Measurements from ENCODE around the gene ODF2.

Gene ODF2

DNA sequence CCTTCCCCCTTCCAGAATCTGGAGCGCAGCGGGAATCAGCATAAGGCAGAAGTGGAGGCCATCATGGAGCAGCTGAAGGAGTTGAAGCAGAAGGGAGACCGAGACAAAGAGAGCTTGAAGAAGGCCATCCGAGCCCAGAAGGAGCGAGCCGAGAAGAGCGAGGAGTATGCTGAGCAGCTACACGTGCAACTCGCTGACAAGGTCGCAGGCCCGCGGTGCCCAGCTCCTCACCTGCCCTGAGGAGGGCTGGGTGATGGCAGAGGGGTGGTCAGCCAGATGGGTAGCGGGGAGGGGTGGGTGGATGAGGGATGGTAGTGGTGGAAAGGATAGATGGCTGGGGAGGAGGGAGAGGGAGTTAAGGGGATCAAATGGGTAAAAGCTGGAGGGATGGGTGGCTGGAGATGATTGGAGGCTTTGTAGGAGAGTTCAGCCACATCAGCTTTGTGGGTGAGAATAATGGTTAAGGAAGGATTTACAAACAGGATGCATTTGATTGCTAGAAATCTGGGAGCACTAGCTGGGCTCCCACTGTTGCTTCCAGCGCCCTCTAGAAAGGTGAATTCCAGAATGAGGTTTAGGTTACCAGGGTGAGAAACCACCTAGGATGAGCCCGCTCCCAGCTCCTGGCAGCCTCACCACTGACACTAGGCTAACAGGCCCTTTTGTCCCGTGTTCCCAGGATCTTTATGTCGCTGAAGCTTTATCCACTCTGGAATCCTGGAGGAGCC is 29.0 kb downstream of the ODF2 start:
- TF ChIP-seq, protein P1, sequence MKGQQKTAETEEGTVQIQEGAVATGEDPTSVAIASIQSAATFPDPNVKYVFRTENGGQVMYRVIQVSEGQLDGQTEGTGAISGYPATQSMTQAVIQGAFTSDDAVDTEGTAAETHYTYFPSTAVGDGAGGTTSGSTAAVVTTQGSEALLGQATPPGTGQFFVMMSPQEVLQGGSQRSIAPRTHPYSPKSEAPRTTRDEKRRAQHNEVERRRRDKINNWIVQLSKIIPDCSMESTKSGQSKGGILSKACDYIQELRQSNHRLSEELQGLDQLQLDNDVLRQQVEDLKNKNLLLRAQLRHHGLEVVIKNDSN (IDR thresholded peaks at IDR 0.05): no peak
- TF ChIP-seq EP300 (IDR thresholded peaks at IDR 0.05; ENCODE audit: borderline replicate concordance) (no peak), RAD21 (IDR thresholded peaks at IDR 0.05; ENCODE audit: low read depth) (no peak)

DNA sequence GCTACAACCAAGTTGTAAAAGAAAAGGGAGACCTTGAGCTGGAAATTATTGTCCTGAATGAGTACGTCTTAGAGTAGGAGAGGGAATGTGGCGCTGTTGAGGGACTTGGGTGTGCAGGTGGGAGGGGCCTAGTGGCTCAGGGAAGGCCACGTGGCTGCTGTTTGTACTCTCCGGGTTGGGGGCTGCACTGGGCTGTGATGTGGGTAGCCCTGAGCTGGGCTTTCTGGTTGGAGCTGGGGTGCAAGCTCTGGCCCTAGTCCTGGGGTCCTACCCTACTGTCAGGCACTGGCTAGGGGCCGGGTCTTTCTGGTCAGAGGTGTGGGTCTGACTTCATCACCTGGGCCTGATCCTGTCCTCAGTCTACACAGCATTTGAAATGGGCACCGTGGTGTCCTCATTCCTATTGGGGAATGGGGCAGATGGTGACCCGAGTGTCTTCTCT is 29.6 kb downstream of the ODF2 start:
- TF ChIP-seq EGR1 (IDR thresholded peaks at IDR 0.05): no peak
- no peak for TF ChIP-seq RAD21 (IDR thresholded peaks at IDR 0.05; ENCODE audit: low read depth)
- TF ChIP-seq EP300 (IDR thresholded peaks at IDR 0.05; ENCODE audit: borderline replicate concordance): no peak
- TF ChIP-seq CREB1 (IDR thresholded peaks at IDR 0.05; ENCODE audit: low read depth): no peak
- TF ChIP-seq TCF12 (IDR thresholded peaks at IDR 0.05; ENCODE audit: low read depth): no peak
- TF ChIP-seq CEBPB (IDR thresholded peaks at IDR 0.05): no peak
- no peak for TF ChIP-seq TAF1 (IDR thresholded peaks at IDR 0.05; ENCODE audit: low read depth)
- TF ChIP-seq, protein P2, sequence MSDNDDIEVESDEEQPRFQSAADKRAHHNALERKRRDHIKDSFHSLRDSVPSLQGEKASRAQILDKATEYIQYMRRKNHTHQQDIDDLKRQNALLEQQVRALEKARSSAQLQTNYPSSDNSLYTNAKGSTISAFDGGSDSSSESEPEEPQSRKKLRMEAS (IDR thresholded peaks at IDR 0.05): no peak
- TF ChIP-seq, protein P1 (IDR thresholded peaks at IDR 0.05): no peak
- TF ChIP-seq NFIC (IDR thresholded peaks at IDR 0.05): no peak
- no peak for TF ChIP-seq TEAD4 (IDR thresholded peaks at IDR 0.05)
- TF ChIP-seq FOXM1 (IDR thresholded peaks at IDR 0.05; ENCODE audit: borderline replicate concordance, low read depth): no peak

DNA sequence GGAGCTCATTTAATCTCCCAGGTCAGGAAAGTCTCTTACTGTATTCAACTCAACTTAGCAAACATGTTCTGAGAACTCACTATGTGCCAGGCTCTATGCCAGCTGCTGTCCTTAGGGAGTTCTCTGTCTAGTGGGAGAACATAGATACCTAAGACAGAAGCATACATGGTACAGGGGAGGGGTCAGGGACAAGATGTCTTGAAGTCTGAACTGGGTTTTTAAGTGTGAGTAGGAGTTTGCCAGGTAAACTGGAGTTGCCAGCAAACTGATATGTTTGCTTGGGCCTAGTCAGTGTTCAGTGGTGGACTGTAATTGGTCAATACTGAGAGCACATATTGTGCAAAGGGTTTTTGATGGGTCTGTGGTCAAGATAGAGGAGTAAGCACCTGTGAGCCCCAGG is 30.4 kb downstream of the ODF2 start:
- TF ChIP-seq, protein P1 (IDR thresholded peaks at IDR 0.05): no peak
- no peak for TF ChIP-seq YY1 (IDR thresholded peaks at IDR 0.05; ENCODE audit: low read depth)
- TF ChIP-seq NFIC (IDR thresholded peaks at IDR 0.05): no peak
- no peak for TF ChIP-seq CREB1 (IDR thresholded peaks at IDR 0.05; ENCODE audit: low read depth)
- TF ChIP-seq TEAD4 (IDR thresholded peaks at IDR 0.05): no peak
- TF ChIP-seq, protein P3, sequence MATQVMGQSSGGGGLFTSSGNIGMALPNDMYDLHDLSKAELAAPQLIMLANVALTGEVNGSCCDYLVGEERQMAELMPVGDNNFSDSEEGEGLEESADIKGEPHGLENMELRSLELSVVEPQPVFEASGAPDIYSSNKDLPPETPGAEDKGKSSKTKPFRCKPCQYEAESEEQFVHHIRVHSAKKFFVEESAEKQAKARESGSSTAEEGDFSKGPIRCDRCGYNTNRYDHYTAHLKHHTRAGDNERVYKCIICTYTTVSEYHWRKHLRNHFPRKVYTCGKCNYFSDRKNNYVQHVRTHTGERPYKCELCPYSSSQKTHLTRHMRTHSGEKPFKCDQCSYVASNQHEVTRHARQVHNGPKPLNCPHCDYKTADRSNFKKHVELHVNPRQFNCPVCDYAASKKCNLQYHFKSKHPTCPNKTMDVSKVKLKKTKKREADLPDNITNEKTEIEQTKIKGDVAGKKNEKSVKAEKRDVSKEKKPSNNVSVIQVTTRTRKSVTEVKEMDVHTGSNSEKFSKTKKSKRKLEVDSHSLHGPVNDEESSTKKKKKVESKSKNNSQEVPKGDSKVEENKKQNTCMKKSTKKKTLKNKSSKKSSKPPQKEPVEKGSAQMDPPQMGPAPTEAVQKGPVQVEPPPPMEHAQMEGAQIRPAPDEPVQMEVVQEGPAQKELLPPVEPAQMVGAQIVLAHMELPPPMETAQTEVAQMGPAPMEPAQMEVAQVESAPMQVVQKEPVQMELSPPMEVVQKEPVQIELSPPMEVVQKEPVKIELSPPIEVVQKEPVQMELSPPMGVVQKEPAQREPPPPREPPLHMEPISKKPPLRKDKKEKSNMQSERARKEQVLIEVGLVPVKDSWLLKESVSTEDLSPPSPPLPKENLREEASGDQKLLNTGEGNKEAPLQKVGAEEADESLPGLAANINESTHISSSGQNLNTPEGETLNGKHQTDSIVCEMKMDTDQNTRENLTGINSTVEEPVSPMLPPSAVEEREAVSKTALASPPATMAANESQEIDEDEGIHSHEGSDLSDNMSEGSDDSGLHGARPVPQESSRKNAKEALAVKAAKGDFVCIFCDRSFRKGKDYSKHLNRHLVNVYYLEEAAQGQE (IDR thresholded peaks at IDR 0.05; ENCODE audit: low read depth): no peak
- TF ChIP-seq ZBTB7A (IDR thresholded peaks at IDR 0.05; ENCODE audit: low read depth): no peak
- TF ChIP-seq TAF1 (IDR thresholded peaks at IDR 0.05; ENCODE audit: low read depth): no peak
- TF ChIP-seq EGR1 (IDR thresholded peaks at IDR 0.05): no peak
- TF ChIP-seq FOXM1 (IDR thresholded peaks at IDR 0.05; ENCODE audit: borderline replicate concordance, low read depth): no peak
- TF ChIP-seq CEBPB (IDR thresholded peaks at IDR 0.05): no peak
- TF ChIP-seq RAD21 (IDR thresholded peaks at IDR 0.05; ENCODE audit: low read depth): no peak
- TF ChIP-seq, protein P2 (IDR thresholded peaks at IDR 0.05): no peak
- TF ChIP-seq EP300 (IDR thresholded peaks at IDR 0.05; ENCODE audit: borderline replicate concordance): no peak
- no peak for TF ChIP-seq TCF12 (IDR thresholded peaks at IDR 0.05; ENCODE audit: low read depth)

DNA sequence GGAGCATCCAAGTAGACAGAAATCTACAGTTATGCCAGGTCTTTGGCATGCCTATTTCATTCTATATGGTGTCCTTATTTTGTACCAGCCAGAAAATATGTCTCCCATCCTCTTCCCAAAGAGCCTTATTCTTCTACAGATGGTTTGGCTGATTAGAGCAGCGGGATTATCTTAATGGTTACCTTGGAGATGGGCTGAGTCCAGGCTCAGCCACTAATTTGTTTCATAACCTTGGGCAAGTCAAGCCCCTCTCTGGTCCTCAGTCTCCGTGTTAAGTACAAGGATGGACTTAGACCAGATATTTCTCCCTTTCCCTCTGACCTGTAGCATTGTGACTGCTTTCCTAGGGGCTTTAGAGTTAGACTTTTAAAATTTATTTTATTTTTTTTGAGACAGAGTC is 37.6 kb downstream of the ODF2 start:
- TF ChIP-seq, protein P2 (IDR thresholded peaks at IDR 0.05): no peak
- TF ChIP-seq TEAD4 (IDR thresholded peaks at IDR 0.05) (no peak), YY1 (IDR thresholded peaks at IDR 0.05; ENCODE audit: low read depth) (no peak), ZBTB7A (IDR thresholded peaks at IDR 0.05; ENCODE audit: low read depth) (no peak), EGR1 (IDR thresholded peaks at IDR 0.05) (no peak), EP300 (IDR thresholded peaks at IDR 0.05; ENCODE audit: borderline replicate concordance) (no peak), CREB1 (IDR thresholded peaks at IDR 0.05; ENCODE audit: low read depth) (no peak), FOXM1 (IDR thresholded peaks at IDR 0.05; ENCODE audit: borderline replicate concordance, low read depth) (no peak), NFIC (IDR thresholded peaks at IDR 0.05) (no peak), CEBPB (IDR thresholded peaks at IDR 0.05) (no peak), RAD21 (IDR thresholded peaks at IDR 0.05; ENCODE audit: low read depth) (no peak), TAF1 (IDR thresholded peaks at IDR 0.05; ENCODE audit: low read depth) (no peak), TCF12 (IDR thresholded peaks at IDR 0.05; ENCODE audit: low read depth) (no peak)
- TF ChIP-seq, protein P1 (IDR thresholded peaks at IDR 0.05): no peak
- TF ChIP-seq, protein P3 (IDR thresholded peaks at IDR 0.05; ENCODE audit: low read depth): no peak
